ENCODE data around the gene SLC25A28.
A peak's percentile ranks its signal among the peaks of the same experiment; 100 is the strongest.
"Not testable (repeated sequence)": the region's sequence is repeated elsewhere in the genome, so short reads cannot be mapped to it uniquely, and the experiment has no call there.

Gene SLC25A28

DNA sequence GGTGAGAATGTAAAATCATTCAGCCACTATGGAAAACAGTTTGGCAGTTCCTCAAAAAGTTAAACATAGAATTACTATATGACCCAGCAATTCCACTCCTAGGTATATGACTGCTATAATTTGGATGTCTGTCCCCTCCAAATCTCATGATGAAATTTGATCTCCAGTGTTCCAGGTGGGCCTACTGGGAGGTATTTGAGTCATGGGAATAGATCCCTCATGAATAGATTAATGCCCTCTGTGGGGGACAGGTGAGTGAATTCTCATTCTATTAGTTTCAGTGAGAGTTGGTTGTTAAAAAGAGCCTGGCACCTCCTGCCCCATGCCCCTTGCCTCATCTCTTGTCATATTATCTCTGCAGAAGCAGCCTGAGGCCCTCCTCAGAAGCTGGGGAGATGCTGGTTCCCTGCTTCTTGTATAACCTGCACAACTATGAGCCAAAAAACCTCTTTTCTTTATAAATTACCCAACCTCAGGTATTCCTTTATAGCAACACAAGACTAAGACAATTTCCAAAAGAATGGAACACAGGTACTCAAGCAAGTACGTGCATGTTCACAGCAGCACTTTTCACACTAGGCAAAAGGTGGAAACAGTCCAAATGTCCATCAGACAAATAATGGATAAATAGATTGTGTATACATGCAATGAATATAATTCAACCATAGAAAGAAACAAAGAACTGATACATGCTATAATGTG lies 8.8 kb upstream of the SLC25A28 start:
- no peak for DNase-seq

- not testable (repeated sequence) for DNase-seq
These were observed 4.9 kb upstream of the SLC25A28 start for GRCh38 chr10:99625124-99625523.

GRCh38 chr10:99623919-99624318 lies 3.7 kb upstream of the SLC25A28 start:
- no peak for DNase-seq

DNA sequence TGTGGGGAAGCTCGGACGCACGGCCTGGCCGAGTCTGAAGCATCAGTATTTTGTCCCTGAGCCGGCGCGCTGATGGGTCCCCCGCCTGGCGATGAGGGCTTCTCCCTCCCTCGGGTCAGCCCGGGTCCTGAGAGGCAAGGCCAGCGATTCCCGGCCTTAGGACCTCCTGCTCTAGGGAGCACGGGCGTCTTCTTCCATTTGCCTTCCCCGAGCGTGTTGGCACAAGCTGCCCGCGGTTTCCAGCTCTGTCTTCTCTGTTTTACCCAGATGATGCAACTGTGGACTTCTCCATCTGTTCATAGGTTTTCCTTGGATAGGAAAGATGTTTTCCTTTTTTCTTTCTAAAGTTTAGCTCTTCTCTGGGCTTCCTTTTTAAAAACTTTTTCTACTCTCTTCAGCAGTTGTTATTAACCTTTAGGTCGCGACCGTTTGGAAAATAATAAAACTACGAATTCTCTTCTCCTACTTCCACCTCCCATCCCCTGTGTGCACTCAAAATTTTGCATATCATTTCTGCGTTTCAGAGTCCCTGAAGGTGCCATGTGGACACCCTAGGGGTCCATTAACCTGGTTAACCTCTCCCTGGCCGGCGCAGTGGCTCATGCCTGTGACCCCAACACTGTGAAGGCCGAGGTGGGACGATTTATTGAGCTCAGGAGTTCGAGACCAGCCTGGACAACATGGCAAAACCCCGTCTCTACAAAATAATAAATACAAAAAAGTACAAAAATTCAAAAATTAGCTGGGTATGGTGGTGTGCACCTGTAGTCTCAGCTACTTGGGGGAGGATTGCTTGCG lies 1.4 kb upstream of the SLC25A28 start:
- DNase-seq = no peak

- DNase-seq = peak; percentile 87 to 90
These were observed 643 bp upstream of the SLC25A28 start for GRCh38 chr10:99620711-99621453.

- no peak for DNase-seq
These were observed 994 bp downstream of the SLC25A28 start for GRCh38 chr10:99619090-99619800.

DNA sequence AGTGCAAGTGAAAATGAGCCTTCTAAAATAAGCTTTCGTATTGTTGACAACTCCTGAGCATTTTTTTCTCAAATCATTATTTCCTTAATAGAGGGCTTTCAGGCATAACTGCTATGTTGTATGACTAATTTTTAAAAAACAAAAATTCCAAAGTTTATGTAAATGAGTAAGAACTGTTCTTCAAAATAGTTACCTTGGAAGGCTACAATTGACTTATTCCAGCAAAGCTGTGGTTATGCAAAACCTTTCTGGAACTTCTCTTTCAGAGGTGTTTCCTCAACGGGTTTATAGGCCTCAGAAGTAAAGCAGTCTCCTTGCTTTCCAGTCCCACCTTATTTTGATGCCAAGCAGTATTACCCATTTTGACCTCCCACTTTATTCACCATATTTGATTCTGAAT lies 2.5 kb downstream of the SLC25A28 start:
- DNase-seq = no peak

DNA sequence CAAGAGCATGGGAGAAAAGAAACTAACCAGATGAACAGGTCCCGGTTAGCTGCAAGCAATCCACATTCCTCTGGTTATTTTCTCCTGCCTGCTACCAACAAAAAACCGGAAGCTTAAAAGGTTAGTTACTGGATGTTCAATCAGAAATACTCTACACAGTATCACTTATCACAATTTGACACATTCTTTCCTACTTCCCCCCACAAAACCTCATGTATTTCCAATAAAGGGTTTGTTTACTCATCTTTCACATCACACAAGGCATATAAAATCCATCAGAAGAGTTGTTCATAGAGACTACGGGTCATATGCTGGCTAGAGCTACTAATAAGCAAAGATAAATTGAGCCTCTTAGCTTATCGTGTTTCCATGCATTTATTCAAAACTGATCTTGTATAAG lies 4.8 kb downstream of the SLC25A28 start:
- no peak for DNase-seq

DNA sequence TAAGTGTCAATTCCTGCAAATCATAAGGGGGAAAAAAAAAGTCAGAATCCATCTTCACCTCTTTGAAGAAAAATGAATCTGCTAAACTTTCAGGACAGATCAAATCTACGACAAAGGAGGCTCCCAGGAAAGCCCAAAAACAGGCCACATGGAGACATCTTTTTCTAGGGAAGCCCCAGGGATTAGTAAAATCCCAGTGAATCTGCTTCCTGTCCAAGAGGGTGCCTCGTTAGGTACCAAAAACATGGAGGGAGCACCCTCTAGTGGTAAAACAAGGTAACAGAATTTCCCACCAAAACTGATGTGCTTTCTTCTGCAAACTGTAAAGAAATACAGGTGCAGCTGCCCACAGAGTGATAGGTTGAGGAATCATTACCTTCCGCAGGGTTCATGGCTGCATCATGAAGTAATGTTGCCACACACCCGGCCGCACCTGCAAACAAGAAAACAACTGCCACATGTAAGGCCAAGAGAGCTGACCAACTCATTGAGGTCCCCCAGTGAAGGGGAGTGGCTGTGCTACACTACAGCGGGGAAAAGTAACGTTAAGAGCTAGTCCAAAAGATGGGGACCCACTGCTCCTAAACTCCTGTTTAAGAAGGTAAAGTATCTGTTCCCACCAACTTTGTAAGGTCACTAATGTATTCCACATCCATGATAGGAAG lies 7.9 kb downstream of the SLC25A28 start:
- peak in 1 of 2 experiments; percentile 22 for DNase-seq

DNA sequence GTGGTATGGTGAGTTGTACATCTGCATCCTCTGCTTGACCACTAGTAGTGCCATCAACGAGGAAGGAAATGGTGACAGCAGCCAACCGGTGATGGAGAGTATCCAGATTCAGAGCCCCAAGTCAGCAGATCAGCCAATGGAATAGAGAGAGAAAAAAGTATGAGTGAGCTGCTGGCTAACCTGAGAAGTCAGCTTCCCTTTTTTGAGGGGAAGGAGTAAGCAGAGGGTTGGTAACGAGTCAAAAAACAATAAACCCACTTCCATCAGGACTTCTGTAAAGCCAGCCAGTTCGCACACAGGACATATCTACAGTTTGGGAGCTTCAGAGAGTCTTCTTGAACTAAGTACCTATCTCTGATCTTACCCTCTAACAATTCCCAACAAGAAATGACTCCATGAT lies 8.9 kb downstream of the SLC25A28 start:
- DNase-seq = no peak

- no peak for DNase-seq
These were observed 10.0 kb downstream of the SLC25A28 start for GRCh38 chr10:99610221-99610620.

- no peak for DNase-seq
These were observed 11.1 kb downstream of the SLC25A28 start for GRCh38 chr10:99609186-99609585.

DNA sequence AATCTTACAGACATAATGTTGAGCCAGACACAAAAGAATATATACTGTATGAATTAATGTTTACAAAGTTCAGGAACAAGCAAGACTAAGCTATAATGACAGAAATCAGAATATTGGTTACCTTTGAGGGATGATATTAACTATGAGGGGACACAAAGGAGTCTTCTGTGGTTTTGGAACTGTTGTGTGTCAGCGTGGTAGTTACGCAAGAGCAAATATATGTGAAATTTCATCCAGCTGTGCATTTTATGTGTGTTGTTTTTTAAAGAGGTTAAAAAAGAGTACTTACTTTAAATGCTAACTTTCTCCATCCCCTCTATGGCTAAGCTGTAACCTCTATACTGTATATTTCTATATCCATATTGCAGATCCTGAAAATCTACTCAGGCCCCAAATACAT lies 14.9 kb downstream of the SLC25A28 start:
- DNase-seq = no peak

DNA sequence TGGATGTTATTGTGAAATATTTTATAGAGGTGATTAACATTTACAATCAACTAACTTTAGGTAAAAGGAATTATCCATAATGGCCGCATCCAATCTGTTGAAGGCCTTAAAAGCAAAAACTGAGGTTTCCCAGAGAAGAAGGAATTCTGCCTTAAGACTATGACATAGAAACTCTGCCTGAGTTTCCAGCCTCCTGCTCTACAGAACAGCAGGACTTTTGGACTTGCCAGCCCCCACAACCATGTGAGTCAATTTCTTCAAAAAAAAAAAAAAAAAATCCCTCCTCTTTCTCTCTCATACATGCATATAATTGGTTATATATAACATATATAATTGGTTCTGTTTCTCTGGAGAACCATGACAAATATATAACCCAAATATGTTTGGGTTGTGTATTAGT lies 15.4 kb downstream of the SLC25A28 start:
- DNase-seq = no peak

DNA sequence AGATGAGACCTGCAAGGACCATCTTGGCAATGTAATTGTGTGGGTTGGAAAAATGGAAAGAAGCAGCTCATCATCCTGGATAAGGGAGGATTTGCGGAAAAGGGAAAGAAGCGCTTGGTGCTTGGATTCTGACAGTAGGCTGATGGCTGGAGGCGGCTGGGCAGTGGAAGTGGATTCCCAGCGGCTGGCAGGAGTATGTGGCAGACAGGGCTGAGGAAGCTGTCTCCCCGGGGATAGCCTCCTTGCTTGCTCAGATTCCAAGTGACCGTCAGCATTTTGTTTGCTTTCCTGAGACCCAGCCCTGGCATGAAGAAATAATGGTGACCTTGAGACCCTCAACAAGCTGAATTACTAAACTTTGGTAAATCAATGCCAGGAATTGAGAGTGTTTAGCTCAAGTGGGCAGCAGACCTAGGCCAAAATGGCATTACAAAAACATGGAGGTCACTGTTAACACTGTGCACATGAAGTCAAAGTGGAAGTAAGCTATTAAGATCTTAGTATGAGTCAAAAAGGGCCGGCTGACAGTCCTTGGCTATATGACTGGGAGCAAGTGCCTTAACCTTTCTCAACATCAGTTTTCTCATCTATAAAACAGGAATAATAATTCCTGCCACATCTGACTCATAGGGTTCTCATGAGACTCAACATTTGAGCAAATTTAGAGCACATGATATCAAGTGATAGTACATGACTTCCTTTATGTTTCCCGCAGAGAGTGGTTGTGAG lies 21.3 kb downstream of the SLC25A28 start:
- DNase-seq = no peak

DNA sequence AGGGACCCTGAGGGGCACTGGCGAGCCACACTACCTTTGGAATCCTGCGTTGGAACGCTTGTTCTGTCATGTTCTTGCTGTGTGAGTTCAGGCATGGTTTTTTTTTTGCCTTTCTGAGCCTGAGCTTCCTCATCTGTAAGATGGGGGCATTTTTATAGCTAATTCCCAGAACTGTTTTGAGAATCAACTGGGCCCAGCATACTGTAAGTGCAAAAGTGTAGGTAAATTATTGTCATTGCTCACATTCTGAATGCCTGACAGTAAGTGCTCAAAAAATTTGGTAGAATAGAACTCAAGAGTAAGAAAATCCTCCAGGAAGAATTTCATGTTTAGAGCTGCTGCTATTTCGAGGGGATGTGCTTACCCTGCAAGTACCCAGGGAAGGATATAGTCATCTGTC lies 22.2 kb downstream of the SLC25A28 start:
- no peak for DNase-seq

DNA sequence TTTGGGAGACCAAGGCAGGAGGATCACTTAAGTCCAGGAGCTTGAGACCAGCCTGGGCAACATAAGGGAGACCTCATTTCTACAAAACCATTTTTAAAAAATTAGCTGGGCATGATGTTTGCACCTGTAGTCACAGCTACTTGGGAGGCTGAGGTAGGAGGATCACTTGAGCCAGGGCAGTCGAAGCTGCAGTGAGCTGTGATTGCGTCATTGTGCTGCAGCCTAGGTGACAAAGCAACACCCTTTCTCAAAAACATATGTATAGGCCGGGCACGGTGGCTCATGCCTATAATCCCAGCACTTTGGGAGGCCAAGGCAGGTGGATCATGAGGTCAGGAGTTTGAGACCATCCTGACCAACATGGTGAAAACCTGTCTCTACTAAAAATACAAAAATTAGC lies 23.5 kb downstream of the SLC25A28 start:
- not testable (repeated sequence) for DNase-seq

DNA sequence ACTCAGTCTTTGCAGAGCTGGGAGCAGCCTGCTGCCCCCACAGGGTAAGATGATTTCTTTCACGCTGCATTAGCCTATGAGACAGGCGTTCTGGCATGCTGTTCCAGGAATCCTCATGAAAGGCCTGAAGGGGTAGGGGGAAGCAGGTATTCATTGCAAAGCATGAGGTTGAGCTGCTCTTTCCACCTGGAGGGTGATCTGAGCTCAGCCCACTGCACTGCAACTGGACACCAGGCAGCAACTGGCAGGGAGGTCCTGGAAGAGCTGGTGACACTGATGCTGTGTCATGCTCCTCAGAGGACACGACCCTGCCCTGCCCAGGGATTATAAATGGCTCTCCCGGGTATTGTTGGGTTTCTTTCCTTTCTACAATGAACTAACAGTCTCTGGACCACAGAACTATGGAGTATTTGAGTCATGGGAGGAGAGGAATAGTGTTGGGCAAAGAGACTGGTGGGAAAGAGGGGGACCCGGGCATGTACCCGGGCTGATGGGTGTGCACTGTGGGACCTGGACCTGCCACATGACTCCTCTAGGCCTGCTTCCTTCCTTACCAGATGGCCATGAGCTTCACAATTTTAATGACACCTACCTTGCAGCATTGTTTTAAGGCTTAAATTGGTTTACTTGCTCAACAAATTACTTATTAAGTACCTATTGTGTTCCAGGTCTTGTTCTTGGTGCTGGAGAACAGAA lies 24.3 kb downstream of the SLC25A28 start:
- DNase-seq = no peak

GRCh38 chr10:99595236-99595635 lies 25.0 kb downstream of the SLC25A28 start:
- no peak for DNase-seq

GRCh38 chr10:99593312-99593711 lies 26.9 kb downstream of the SLC25A28 start:
- no peak for DNase-seq

GRCh38 chr10:99590799-99591198 lies 29.4 kb downstream of the SLC25A28 start:
- DNase-seq = no peak

All from activated CD4-positive, alpha-beta T cell treated with anti-CD3 and anti-CD28 coated beads, Interleukin-2, amount 50 U/mL, for 48 hours (primary cell).